Measurements from ENCODE around the gene EIF5A.

DNA sequence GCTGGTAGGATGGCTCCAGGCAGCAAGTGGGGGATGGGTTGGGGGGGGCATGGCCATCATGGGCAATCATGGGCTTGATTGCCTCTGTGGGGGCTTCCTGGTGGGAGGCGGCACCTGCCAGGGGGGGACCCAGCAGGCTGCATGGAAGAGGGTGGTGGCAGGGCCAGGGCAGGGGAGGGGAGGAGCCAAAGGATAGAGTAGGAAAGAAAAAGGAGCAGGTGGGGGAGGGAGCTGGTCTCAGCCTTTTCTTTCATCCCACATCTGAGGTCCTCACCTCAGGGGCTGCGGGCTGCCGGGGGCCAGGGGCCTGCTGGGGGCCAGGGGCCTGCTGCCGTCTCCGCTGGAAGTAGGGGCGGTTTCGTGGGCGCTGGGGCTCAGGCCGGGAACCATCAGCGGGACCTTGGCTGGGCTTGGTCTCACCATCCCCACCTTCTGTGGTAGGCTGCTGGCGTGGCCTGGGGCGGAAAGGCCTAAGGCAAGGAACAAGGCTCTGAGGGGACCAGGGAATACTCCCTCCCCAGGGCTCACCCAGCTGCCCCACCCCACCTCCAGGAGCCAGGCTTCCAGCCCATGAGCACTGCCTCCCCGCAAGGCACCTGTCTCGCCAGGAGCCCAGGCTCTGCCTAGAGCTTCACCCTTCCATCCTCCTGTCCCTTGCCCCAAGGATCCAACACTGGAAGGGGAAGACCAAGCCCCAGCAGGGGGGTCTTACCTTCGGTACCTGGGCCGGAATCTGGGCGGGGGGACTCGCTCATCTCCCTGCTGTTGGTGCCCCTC is 18.0 kb upstream of the EIF5A start:
- TF ChIP-seq, protein P1, sequence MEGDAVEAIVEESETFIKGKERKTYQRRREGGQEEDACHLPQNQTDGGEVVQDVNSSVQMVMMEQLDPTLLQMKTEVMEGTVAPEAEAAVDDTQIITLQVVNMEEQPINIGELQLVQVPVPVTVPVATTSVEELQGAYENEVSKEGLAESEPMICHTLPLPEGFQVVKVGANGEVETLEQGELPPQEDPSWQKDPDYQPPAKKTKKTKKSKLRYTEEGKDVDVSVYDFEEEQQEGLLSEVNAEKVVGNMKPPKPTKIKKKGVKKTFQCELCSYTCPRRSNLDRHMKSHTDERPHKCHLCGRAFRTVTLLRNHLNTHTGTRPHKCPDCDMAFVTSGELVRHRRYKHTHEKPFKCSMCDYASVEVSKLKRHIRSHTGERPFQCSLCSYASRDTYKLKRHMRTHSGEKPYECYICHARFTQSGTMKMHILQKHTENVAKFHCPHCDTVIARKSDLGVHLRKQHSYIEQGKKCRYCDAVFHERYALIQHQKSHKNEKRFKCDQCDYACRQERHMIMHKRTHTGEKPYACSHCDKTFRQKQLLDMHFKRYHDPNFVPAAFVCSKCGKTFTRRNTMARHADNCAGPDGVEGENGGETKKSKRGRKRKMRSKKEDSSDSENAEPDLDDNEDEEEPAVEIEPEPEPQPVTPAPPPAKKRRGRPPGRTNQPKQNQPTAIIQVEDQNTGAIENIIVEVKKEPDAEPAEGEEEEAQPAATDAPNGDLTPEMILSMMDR (IDR thresholded peaks at IDR 0.05; ENCODE audit: low read depth, low read length, missing input control), result no peak
- TF ChIP-seq, protein P2, sequence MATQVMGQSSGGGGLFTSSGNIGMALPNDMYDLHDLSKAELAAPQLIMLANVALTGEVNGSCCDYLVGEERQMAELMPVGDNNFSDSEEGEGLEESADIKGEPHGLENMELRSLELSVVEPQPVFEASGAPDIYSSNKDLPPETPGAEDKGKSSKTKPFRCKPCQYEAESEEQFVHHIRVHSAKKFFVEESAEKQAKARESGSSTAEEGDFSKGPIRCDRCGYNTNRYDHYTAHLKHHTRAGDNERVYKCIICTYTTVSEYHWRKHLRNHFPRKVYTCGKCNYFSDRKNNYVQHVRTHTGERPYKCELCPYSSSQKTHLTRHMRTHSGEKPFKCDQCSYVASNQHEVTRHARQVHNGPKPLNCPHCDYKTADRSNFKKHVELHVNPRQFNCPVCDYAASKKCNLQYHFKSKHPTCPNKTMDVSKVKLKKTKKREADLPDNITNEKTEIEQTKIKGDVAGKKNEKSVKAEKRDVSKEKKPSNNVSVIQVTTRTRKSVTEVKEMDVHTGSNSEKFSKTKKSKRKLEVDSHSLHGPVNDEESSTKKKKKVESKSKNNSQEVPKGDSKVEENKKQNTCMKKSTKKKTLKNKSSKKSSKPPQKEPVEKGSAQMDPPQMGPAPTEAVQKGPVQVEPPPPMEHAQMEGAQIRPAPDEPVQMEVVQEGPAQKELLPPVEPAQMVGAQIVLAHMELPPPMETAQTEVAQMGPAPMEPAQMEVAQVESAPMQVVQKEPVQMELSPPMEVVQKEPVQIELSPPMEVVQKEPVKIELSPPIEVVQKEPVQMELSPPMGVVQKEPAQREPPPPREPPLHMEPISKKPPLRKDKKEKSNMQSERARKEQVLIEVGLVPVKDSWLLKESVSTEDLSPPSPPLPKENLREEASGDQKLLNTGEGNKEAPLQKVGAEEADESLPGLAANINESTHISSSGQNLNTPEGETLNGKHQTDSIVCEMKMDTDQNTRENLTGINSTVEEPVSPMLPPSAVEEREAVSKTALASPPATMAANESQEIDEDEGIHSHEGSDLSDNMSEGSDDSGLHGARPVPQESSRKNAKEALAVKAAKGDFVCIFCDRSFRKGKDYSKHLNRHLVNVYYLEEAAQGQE (IDR thresholded peaks at IDR 0.05), result no peak
- TF ChIP-seq JUND (IDR thresholded peaks at IDR 0.05) (no peak), GABPA (IDR thresholded peaks at IDR 0.05 in 1 of 2, conservative IDR thresholded peaks at IDR 0.05 in 1 of 2) (no peak), EGR1 (IDR thresholded peaks at IDR 0.05; ENCODE audit: low read depth in 2 of 2) (no peak), RXRA (IDR thresholded peaks at IDR 0.05) (no peak), HNF4G (IDR thresholded peaks at IDR 0.05) (no peak), YY1 (IDR thresholded peaks at IDR 0.05) (no peak), RAD21 (IDR thresholded peaks at IDR 0.05) (no peak), SP1 (IDR thresholded peaks at IDR 0.05) (no peak)
- TF ChIP-seq, protein P3, sequence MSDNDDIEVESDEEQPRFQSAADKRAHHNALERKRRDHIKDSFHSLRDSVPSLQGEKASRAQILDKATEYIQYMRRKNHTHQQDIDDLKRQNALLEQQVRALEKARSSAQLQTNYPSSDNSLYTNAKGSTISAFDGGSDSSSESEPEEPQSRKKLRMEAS (IDR thresholded peaks at IDR 0.05), result no peak
